Raji (cell line): Measurements from ENCODE around the gene SMARCA1.

Experiments
- POLR2A ChIP-seq: IDR thresholded peaks from 2 replicates; pipeline ENCODE4 v1.6.1; 2011; ENCODE audit warnings: low read depth, low read length, control low read depth; ENCODE audit not compliant: insufficient read depth

The SMARCA1 gene, protein sequence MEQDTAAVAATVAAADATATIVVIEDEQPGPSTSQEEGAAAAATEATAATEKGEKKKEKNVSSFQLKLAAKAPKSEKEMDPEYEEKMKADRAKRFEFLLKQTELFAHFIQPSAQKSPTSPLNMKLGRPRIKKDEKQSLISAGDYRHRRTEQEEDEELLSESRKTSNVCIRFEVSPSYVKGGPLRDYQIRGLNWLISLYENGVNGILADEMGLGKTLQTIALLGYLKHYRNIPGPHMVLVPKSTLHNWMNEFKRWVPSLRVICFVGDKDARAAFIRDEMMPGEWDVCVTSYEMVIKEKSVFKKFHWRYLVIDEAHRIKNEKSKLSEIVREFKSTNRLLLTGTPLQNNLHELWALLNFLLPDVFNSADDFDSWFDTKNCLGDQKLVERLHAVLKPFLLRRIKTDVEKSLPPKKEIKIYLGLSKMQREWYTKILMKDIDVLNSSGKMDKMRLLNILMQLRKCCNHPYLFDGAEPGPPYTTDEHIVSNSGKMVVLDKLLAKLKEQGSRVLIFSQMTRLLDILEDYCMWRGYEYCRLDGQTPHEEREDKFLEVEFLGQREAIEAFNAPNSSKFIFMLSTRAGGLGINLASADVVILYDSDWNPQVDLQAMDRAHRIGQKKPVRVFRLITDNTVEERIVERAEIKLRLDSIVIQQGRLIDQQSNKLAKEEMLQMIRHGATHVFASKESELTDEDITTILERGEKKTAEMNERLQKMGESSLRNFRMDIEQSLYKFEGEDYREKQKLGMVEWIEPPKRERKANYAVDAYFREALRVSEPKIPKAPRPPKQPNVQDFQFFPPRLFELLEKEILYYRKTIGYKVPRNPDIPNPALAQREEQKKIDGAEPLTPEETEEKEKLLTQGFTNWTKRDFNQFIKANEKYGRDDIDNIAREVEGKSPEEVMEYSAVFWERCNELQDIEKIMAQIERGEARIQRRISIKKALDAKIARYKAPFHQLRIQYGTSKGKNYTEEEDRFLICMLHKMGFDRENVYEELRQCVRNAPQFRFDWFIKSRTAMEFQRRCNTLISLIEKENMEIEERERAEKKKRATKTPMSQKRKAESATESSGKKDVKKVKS

DNA sequence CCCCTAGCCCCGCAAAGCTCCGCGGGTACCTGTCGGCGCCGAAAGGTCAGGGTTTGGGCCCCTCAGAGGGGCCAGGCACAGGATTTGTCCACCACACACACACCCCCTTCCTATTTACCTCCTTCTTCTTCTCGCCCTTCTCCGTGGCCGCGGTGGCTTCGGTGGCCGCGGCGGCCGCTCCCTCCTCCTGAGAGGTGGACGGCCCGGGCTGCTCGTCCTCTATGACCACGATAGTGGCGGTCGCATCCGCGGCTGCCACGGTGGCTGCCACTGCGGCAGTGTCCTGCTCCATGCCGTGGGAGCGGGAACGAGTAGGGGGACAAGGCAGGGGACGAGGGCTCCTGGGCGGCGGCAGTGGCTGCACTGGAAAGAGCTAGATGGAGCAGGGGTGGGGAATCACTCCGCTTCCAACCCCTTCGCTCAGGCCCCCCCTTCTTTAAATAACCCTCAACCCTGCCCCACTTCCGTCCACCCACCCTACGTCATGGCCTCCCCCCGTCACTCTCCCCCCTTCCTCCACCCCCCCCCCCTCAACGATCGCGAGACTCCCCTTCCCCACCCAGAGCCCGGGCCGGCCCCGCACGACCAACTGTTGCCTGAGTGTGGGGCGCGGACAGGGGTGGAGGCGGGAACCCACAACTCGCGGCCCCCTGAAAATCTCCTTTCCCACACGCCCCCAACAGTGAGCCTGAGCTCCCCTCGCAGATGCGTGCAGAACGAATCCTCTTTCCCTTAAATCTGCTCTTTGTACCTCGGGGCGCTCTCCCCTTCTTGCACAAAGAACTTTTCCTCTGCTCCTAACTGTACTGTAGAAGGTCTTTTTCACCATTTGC lies at the start of gene SMARCA1:
Gene SMARCA1, minus strand, starts transcription at position 412 of the 833 bp plus-strand sequence. Its CDS starts 120 bp downstream, at position 292.
- no peak for TF ChIP-seq POLR2A

DNA sequence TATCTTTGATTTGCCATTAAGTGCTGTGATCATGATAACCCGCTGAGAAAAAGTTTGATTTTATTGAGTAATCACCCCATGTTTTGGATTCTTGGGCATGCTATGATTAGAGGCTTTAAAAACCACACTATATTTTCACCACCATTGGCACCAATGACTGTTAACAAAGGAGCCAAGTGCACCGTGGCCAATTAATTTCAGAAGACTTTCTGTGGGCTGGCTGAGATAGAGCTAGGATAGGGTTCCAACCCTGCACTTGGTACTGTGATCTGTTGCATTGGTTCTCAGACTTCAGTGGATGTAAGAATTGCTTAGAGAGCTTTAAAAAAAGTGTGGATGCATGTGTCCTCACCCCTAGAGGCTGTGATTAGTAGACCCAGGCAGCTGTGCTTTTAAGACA lies 49.1 kb upstream of the SMARCA1 start:
- no peak for TF ChIP-seq POLR2A

DNA sequence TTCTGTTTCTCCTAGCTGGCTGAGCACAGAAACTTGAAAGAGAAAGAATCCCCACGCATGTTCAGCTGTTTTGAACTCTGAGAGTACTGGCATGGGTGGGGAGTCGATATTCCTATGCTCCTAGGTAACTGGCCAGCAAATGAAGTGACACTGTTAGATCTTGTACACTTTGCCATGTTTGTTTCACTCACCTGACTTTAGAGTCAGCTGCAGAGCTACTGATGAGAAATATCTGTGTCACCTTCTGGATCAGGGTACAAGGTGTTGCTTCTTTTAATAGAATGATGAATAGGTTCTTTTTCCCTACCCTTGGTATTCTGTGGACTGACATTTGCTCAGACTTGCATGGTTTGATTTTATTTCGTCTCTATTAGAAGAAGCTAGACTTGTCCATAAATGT lies 45.1 kb upstream of the SMARCA1 start:
- no peak for TF ChIP-seq POLR2A

DNA sequence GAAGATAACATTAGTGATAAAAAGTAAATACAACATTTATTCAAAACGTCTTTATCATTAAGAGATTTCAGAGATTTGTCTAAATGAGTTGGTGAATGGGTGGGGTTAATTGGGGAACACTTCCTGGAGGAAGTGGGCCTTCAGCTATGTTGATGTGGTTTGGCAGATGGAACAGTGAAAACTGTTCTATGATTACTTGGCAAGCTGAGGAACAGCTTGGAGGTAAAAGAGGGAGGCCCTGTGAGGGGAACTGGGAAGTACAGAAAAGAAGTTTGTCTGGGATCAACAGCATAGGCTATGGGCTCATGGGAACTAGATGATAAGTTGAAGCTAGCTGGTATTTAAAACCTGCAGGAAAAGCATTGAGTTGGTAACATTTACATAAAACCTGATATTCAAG lies 42.8 kb upstream of the SMARCA1 start:
- TF ChIP-seq POLR2A: no peak

DNA sequence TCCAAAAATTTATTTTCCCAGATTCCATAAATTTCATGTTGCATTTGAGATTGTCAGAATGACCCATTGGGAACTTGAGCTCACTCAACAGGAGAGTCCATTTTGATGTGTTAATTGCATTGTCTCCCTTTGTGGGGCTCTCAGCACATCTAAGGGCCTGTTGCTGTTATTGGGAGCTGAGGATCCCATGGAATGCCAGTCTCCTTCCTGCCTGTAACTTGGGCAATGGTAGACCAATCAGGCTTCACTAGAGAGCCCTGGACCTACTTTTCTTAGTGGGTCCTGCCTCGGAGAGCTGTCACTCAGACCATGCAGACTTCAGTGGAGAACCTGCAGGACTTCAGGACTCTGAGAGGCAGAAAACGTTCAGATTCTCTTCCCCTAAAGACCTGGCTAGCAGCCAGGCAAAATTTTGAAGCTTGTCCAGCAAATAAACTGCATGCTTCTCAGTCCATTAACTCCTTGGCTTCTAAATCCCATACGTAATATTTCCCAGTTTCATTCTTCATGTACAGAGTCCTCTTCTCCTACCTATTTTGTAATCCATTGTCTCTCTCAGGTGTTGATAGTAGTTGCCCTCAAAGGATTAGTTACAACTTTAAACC lies 41.9 kb upstream of the SMARCA1 start:
- no peak for TF ChIP-seq POLR2A

DNA sequence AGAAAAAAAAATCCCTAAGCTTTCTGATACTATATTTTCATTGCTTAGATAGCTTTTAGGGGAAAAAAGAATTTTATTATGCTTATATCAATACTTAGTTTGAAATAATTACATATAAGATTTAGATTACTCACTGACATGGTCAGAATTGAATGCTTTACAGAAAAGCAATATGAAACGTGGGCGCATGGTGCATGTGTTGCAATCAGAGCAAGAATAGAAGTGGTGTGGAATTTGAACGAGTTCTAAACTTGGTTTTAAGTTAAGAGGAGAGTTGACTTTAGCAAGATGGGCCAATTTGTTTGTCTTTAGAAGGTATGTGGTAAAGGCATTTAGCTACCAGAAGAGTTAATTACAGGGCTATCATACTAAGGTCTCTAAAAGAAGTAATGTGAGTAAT lies 38.2 kb upstream of the SMARCA1 start:
- no peak for TF ChIP-seq POLR2A

DNA sequence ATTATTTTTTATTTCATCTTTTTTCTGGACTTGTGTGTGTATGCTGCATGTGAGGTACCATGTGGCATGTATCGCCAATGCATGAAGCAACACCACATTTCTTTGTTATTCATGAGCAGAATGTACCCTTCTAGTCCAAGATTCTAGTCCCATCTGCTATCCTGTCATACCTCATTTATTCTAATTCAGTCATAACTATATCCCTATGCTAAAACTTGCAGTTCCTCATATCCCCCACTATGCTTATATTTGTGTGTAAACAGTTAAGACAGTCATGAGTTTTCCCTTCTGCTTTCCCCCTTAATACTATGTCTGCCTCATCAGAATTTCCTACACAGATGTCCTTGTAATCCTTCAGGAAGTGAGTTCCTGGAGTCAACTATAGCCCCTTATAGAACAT lies 36.5 kb upstream of the SMARCA1 start:
- no peak for TF ChIP-seq POLR2A

DNA sequence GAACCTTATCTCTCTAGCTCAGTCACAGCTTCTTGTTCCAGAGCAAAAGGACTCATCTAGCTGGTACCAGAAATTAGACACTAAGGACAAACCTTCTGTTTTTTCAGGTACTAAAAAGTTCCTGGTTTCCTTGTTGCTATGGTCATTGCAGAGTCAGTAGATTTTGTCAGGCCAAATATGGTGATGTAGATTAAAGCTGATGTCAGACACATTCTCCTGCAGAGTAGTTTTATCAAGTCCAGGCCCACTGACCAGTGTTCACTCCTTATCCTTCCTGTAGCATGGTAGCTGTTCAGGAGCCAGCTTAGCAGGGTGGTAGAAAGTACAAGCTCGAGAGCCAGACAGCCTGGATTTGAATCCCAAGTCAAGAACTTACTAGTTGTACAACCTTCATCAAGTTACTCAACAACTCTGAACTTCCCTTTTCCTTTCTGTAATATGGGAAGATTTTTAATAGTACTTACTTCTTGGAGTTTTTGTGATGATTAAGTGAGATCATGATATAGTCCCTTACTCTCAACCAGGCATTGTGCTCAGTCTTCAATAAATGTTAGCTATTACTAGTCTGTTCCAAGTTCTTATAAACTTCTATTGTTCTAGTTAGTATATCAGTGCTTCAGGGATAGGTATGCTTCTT lies 34.7 kb upstream of the SMARCA1 start:
- no peak for TF ChIP-seq POLR2A

DNA sequence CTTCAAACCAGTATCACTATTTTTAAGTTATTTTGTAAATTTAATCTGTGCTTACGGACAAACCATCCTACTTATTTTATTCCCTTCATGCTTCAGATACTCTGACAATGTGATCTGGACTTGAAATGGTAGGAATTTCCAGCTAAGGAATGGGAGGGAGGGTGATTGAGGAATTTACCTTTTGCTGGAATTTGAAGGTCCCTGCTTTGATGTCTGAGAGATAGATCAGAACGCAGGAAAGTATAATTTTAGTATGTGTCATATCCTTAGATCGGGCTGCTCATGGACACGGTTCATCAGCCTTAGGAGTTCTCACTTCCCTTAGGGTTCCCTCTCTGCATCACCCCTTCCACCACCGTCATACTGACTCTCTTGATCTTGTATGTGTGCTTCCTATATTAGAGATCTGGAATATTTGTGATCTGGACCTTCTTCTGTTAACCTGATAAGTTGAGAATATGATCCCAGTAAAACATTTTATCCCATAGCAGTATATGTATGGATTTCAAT lies 33.6 kb upstream of the SMARCA1 start:
- no peak for TF ChIP-seq POLR2A

DNA sequence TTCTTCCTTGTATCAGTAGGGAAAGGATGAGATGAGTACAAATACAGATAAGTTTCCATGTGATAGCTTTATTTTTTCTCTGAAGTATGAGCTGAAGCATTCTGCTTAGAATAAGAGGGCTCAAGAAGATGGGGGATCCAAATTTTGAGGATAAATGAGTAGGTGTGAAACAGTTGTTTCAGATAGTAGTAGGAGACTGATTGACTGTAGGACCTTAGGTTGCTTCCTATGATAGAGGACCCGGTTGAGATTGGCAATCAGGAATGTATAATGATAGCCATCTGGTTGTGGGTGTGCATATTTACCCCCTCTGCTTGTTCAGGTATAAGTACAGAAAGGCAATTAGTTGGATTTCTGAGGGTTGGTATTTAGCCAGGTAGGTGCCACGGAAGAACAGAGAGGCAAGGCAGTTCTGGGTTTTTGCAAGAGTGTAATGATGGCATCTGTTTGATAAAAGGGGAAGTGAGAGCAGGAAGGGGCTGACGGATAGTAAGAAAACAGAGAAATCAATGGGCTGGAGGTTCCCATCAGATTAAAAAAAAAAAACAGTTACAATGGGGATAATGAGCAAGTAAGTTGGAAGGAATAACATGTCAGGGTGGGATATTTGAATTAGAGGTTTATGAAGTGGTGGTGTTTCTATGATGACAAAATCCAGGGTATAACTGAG lies 30.5 kb upstream of the SMARCA1 start:
- no peak for TF ChIP-seq POLR2A

DNA sequence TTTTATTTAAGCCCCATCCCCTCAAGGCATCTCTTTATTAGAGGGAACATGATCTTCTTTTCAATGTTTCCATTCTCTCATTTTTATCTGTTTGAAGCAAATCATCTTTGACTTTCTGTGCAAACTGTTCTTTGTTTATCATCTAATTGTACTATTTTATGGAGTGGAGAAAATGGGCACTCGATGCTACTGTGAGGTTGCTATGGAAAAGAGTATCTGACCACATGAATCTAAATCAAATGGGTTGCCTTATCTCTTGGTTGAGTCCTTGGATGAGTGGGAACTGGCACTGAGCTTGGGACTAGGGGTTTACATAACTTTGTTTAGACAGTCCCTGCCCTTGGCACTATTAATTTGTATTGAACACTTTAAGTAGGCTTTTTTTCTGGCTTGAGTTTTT lies 25.8 kb upstream of the SMARCA1 start:
- TF ChIP-seq POLR2A: no peak

DNA sequence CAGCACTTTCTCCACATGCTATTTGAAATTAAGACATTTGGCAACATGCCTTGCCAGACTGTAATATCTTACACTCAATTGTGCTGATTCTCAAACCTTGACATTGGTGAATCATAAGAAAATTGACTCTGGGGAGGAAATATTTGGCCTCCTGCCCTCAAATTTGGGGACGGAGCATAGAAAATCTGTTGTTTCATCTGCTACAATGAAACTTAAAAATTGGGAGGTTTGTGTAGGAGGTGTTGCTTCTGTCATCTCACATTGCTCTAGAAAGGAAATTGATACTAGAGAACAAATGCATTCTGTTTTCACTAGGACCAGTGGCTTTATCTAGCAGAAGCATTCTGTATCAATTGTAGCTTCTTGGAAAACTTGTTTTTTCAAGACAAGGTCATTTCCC lies 22.1 kb upstream of the SMARCA1 start:
- TF ChIP-seq POLR2A: no peak

DNA sequence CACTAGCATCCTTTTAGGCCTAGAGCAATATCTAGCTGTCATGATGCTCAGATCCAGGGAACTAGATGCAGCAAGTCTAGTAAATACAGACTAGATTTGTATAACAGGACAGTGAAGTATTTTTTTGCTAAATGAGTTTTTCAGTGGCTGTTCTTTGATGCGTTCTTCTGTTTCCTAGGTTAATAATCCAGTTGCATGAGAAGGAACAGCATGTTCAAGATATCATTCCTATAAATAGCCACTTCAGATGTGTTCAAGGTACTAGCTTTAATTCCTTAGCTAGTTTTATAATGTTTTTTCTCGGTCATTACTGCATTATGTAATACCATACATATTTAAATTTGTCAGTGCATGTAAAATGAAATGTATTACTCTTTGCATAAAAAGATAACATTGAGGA lies 21.5 kb upstream of the SMARCA1 start:
- no peak for TF ChIP-seq POLR2A
